ENCODE measurements around the gene ZNF524.

DNA sequence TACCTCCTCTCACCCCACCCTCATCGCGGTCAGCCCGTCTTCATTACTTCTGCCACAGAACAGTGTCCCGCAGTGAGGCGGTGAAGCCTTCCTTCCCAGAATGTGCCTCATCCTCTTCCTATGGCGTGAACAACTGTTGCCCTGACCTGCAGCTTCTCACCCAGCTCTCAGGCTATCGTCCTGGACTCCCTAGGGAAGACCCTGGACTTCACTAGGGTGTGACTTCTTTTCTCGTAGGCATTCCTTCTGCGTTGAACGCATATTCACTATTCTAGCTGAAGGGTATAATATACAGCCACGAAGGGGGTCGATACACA is 6.3 kb downstream of the ZNF524 start:
- TF ChIP-seq, protein P1, sequence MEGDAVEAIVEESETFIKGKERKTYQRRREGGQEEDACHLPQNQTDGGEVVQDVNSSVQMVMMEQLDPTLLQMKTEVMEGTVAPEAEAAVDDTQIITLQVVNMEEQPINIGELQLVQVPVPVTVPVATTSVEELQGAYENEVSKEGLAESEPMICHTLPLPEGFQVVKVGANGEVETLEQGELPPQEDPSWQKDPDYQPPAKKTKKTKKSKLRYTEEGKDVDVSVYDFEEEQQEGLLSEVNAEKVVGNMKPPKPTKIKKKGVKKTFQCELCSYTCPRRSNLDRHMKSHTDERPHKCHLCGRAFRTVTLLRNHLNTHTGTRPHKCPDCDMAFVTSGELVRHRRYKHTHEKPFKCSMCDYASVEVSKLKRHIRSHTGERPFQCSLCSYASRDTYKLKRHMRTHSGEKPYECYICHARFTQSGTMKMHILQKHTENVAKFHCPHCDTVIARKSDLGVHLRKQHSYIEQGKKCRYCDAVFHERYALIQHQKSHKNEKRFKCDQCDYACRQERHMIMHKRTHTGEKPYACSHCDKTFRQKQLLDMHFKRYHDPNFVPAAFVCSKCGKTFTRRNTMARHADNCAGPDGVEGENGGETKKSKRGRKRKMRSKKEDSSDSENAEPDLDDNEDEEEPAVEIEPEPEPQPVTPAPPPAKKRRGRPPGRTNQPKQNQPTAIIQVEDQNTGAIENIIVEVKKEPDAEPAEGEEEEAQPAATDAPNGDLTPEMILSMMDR (IDR thresholded peaks at IDR 0.05; ENCODE audit: insufficient read depth, low read length) = no peak
- TF ChIP-seq POLR2AphosphoS5 (IDR thresholded peaks at IDR 0.05; ENCODE audit: low read depth) = no peak
